GM12873 (cell line): Measurements from ENCODE around the gene SELPLG.

ENCODE experiments used
- TF ChIP-seq, protein P1 (sequence below): IDR thresholded peaks from 2 replicates; pipeline ENCODE4 v1.5.1; 2012; ENCODE audit warnings: low read depth, mild to moderate bottlenecking, moderate library complexity, low read length, control low read depth; ENCODE audit not compliant: insufficient read depth; ENCODE audit errors: missing control alignments

Gene SELPLG

DNA sequence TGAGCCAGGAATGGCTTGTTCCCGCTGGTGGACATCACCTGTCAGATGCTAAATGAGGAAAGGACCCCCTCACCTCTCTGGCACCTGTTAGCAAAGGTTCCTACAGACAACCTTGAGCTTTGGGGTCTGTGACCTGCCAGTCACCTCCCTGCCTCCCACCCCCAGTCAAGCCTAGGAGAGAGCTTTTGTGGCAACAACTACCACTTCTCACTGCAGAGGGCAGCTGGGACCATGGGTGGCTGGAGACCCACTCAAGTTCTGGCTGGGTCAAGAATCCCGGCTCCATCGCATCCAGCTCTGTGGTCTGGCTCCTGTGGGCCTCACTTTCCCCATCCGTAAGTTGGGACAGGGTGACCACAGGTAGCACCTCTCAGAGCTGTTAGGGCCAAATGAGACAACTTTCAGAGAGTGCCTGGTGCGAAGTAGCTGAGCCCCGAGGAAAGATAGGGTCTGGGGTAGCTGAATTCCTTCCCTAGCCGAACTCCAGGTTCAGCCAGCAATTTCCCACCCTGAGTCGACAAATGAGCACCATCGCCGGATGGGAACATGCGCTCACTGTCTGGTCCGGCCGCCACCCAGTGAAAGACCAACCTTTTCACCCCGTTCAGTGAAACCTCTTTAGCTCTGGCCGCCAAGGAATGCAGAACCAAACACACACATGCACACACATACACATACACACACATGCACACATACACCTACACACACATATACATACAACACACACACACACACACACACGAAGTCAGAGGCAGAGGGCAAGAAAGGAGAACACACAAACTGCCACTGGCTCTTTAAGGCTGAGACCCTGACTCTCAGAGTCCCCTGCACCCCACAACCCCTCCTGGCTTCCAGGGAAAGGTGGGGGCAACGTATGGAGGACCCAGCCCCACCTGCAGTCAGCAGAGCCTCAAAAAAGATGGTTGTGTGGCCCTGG, 37.7 kb downstream of the SELPLG start:
- TF ChIP-seq, protein P1, sequence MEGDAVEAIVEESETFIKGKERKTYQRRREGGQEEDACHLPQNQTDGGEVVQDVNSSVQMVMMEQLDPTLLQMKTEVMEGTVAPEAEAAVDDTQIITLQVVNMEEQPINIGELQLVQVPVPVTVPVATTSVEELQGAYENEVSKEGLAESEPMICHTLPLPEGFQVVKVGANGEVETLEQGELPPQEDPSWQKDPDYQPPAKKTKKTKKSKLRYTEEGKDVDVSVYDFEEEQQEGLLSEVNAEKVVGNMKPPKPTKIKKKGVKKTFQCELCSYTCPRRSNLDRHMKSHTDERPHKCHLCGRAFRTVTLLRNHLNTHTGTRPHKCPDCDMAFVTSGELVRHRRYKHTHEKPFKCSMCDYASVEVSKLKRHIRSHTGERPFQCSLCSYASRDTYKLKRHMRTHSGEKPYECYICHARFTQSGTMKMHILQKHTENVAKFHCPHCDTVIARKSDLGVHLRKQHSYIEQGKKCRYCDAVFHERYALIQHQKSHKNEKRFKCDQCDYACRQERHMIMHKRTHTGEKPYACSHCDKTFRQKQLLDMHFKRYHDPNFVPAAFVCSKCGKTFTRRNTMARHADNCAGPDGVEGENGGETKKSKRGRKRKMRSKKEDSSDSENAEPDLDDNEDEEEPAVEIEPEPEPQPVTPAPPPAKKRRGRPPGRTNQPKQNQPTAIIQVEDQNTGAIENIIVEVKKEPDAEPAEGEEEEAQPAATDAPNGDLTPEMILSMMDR = no peak

DNA sequence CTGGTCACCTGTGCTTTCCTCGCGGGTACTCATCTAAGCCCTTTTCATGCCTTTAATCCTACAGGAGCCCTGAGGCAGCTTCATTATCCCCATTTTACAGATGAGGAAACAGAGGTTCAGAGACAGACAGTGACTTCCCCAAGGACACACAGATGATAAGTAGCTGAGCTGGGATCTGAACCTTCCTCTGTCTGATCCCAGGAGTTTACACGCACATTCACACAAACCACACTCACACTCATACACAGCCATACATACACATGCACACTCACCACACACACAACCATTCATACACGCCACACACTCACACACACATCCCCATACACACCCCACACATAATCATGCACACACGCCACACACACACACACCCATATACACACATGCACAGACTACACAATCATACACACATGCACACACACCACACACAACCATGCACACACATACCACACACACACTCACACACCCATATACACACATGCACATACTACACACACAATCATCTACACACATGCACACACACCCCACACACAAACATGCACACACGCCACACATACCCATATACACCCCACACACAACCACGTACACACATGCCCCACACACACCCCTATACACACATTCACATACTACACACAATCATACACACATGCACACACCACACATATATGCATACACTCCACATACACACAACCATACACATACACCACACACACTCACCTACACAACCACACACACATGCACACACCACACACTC, 38.6 kb downstream of the SELPLG start:
- TF ChIP-seq, protein P1 = no peak

DNA sequence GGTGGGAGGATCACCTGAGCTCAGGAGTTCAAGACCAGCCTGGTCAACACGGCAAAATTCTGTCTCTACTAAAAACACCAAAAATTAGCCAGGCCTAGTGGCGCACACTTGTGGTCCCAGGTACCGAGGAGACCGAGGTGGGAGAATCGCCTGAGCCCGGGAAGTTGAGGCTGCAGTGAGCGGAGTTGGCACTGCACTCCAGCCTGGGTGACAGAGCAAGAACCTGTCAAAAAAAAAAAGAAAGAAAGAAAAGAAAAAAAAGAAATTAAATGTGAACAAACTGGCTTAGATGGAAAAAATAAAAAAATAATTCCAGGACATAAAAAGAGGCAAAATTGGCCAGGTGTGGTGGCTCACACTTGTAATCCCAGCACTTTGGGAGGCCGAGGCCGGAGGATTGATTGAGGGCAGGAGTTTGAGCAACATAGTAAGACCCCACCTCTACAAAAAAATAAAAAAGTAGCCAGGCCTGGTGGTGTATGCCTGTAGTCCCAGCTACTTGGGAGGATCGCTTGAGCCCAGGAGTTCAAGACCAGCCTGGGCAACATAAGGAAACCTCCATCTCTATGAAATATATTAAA, 39.3 kb downstream of the SELPLG start:
- TF ChIP-seq, protein P1 = no peak

DNA sequence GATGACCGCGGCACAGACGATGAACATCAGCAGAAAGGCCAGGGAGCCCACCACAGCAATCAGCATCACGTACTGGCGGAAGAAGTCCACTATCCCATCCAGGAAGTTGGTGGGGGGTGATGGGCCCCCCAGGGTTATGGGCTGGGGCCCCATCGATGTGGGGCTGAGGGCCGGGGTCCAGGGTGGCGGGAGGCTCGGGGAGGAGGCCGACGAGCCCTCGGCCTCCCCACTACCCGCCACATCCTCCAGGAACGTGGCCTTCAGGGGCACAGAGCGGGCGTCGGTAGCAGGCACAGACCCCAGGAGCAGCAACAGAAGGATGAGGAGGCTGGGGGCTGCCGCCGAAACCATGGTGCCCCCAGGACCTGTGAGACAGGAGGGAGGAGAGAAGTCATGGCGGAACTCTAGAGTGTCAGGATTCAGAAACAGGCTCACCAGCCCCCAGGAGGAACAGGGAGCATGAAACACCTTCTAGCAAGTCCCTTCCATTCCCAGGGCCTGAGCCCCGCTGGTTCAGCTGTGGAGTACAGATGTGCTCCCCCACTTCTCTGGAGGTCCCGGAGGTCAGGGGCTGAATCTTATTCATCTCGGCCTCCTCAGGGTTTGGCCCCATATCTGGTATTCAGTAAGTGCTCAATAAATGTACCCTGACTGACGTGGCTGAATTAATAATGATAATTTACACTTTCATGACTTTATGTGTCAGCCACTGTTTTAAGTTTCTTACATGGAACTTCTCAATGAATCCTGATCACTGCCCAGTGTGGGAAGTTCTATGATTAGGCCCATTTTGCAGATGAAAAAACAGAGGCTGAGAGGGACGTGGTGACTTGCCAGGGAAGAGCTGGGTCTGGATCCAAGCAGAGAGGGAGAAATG, 41.4 kb downstream of the SELPLG start:
- TF ChIP-seq, protein P1 = no peak

DNA sequence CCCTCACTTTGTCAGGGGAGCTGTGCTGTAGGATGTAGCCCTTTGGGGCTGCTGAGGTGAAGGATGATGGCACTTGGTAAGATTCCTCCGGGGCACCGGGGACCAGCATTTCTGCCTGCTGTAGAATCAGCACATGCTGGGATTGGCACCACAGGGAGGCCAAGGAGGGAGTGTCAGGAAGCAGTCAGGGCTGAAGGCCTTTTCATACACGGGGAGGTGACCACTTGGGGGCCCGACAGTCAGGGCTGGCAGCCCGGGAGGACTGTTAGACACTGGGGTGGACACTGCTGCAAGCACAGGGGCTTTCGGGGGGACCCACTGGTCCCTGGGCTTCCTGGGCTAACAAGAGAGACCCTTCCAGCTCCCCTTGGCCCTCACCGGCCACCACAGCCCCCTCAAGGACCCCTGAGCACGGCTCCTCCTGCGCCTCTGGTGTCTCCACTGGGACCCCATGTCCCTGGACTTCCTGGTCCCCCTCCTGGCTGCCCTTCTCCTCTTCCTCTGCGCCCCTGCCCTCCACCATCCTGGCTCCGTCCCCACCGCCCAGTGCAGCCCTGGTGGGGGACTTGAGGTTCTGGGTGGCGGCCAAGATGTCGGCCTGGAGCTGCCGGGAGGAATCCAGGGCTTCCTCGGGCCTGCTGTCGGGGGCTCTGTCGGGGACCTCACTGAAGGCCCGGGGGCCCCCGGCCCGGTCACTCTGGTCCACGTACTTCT, 42.3 kb downstream of the SELPLG start:
- TF ChIP-seq, protein P1 = no peak

DNA sequence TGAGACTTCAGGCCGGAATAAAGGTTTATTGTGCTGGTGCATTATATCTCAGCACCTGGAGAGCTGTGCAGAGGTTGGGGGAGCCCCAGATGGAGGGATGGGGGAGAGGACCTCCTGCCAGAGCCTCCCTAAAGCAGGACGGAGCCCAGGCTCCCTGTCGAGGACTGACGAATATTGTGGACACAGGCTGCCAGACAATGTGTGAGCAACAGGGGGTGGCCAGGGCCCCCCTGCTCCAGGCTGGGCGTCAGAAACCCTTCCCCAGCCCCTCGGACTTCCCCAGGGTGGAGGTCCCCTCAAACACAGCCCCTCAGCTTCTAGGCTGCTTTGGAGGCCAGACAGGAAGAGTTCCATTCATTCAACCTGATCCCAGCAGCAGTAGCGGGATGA, 43.9 kb downstream of the SELPLG start:
- TF ChIP-seq, protein P1 = no peak
